NK-92 treated with Interleukin-12 subunit alpha and Interleukin-12 subunit beta, amount 100 ng/mL, for 24 hours (cell line): Measurements from ENCODE around the gene SHISA2.

Source experiments
- DNase-seq: peaks from one replicate; lab custom pipeline; 2025; lab: John Stamatoyannopoulos, UW

SHISA2 gene

GRCh38 chr13:26048741-26049140, 3.1 kb downstream of the SHISA2 start:
- DNase-seq = no peak

- no peak for DNase-seq
Observed at GRCh38 chr13:26047040-26047439, 4.8 kb downstream of the SHISA2 start.

DNA sequence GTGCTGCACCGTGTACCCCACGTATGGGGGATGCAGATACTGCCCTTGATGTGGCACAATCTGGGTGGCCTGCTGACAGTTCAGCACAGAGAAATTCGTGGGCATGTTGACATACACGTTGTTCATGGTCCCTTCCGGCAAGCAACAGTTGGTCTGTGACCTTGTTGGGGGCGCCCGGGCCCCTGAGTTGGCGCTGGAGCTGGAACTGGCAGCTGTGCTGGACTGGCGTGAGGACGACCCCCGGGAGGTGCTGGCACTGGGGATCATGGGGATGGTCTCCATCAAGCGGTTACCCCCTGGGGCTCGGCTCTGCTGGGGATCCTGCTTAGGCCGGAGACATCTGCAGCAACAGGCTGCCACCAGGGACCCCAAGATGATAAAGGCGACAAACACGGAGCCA, 5.2 kb downstream of the SHISA2 start:
- no peak for DNase-seq

DNA sequence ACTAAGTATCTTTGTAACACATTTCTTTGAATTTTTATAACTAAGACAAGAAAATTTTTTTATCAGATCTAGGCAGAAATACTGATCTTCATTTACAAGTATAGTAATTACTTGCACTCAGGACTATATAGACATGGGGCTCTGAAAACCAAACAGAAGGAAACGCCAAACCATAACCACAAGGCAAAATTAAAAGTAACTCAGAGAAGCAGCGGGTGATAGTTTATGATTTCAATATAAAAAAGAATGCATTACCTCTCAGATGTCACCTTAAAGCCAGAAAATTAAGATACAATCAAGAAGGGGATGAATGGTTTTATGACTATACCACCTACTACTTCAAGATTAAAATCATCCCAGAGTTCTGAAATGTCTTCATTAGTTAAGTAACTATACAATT, 6.7 kb downstream of the SHISA2 start:
- no peak for DNase-seq

- DNase-seq = no peak
Observed at GRCh38 chr13:26042785-26043184, 9.0 kb downstream of the SHISA2 start.

GRCh38 chr13:26041444-26041843, 10.4 kb downstream of the SHISA2 start:
- DNase-seq = no peak

- no peak for DNase-seq
Observed at GRCh38 chr13:26038931-26039475, 12.8 kb downstream of the SHISA2 start.

DNA sequence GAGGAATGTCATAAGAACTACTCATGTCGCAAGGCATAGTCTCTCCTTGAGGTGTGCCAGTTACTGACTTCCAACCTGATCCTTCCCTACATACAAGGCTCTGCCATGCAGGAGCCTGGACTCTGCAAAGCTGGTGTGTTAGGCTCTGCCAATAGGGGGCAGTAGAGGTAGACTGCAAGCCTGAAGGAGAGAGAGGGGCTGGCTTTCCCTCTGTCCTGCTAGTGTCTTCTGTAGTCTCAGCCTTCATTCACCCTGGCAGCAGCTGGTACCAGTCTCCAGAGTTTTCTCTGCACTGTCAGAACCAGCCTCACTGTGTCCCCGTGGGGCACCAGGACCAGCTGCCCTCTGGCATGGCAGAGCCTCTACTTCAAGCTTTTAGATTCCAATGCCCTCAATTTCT, 14.5 kb downstream of the SHISA2 start:
- no peak for DNase-seq

- no peak for DNase-seq
Observed at GRCh38 chr13:26036383-26036782, 15.4 kb downstream of the SHISA2 start.

DNA sequence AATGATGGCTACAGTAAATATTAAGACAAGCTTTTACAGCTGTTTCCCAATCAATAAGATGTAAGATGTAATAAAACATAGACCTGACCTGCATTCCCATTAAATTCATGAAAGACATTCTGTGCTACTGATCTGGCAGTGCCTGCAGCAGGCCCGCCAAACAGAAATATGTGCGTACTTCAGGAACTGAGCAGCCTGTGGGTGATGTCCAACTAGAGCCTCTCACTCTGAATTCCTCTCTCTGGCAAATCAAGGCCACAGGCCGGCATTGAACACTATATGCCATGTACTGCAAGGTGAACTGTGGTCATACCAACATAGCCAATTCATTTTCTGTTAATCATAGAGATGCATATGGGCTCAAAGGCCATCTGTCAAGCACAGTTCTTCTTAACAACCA, 17.8 kb downstream of the SHISA2 start:
- no peak for DNase-seq

DNA sequence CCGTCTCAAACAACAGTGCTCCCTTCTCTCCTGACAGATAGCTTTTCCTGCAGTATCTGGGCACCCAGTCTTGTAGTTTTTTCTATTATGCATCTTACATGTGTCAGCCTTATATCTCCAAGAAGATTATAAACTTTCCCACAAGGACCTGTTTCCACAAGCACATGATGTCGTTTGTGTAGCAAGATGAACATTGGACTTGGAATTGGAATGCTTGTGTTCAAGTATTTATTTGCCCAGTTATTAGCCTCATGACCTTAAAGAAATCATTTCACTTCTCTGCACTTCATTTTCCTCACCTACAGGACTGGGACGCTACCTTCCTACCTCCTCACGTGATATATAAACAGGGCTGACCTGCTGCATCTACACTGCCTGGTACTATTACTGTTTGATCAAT, 21.5 kb downstream of the SHISA2 start:
- no peak for DNase-seq

DNA sequence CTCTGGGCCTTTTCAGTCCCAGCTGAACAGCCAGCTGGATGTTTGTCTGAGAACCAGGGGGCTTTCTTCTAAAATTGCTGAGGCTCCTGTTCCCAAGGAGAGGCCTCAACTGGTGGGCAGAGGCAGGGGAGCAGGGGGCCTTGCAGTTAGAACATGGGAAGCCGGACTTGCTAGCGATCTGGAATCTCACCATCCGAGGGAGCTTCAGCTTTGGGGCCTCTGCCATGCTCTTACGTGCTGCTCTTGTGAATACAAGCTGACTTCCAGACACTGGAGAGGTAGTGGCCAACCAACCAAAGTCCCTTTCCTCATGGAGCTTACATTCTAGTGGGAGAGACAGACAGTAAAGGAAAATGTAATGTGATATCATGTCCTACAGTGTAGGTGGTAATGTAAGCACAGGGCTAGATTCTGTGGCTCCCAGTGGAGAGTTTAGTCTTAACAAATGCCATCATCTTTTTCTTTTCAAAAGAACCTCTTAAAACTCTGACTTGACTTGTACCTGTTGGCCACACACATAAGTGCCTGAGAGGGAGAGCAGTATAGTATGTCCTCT, 22.2 kb downstream of the SHISA2 start:
- DNase-seq = no peak

- DNase-seq = no peak
Observed at GRCh38 chr13:26026211-26026610, 25.6 kb downstream of the SHISA2 start.

- no peak for DNase-seq
Observed at GRCh38 chr13:26025771-26026170, 26.0 kb downstream of the SHISA2 start.

DNA sequence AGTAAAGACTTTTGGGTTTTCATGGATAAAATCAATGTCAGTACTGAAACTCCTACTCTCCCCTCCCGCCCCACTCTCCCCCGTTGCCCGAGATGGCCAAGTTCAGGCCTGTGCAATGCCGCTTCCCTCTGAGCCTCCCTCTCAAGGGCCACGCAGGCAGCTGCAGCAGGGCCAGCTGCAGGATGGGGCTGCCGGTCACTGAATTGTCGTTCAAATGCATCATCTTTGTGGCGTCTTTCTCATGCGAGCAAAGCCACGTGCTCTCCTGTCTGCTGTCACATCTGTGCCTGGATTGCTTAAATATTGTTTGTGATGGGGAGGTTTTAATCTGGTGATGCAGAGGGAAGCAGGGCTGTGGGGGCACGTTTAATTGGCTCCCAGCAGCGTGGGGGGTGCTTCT, 26.6 kb downstream of the SHISA2 start:
- no peak for DNase-seq

DNA sequence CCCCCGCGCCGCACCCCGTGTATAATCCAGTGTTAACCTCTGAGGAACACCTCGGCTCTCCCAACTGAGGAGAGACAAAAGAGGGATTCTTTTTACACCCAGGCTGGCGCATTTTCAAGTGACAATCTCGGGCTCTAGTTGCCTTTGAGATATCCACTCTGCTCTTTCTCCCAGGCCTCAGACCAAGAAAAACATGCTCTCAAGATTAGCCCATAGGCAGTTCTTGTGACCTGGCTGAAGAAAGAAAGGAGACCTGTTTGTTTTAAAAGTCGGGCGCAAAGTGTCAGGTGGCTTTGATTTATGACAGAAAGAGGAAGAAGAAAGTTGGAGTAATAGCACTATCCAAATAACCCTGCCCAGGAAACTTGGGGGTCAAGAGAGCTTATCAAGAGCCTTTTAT, 27.3 kb downstream of the SHISA2 start:
- DNase-seq = no peak

DNA sequence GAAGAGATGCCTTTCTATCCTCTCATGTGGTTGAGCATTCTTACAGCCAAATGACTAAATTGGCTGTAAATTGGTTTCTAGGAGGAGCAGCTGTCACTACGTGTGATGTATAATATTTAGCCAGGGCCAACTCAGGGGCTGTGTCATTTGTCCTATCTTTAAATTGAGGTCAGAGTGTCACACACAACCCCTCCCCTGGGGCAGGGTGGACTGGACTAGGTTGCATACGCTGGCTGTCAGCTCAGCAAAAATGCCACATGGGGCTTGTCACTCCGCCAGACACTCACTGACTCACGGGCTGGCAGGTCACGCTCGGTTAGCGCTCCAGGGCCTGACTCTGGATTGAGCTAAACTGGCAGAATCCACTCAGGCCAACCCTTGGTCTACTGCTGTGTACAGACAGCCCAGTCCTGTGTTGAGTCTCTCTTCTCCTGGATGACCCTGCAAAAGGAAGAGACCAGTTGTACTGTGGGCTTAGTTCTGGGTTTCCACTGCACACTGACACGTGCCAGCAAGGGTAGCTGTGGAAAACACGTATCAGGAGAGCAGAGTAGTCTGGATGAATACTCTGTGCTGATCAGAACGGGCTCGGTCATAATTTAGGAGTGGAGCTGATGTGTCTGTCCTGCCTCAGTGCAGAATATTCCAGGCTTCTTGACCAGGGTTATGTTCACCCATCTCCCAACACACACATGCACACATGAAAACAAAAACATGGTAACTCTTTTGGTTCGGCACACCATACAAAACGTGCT, 29.1 kb downstream of the SHISA2 start:
- no peak for DNase-seq

DNA sequence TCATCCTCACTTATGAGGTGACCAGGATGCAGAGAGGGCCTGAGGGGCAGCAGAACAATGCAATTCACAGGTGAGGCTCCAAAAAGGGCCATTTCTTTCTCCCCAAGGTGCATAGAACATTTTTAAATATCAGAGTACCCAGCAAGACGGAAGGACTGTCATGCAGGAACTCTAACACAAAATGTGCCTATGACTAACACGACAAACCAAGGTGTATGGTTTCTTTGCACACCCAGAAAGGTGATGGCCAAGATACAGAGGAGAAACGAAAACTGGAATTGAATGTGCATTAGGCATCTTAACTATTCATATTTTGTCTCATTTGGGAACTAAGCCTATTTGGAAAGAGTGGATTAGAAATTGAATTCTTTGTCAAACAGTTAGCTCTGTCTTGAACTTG, 29.9 kb downstream of the SHISA2 start:
- DNase-seq = no peak

GRCh38 chr13:26021516-26021915, 30.3 kb downstream of the SHISA2 start:
- DNase-seq = no peak

GRCh38 chr13:26020891-26021290, 30.9 kb downstream of the SHISA2 start:
- DNase-seq = no peak

DNA sequence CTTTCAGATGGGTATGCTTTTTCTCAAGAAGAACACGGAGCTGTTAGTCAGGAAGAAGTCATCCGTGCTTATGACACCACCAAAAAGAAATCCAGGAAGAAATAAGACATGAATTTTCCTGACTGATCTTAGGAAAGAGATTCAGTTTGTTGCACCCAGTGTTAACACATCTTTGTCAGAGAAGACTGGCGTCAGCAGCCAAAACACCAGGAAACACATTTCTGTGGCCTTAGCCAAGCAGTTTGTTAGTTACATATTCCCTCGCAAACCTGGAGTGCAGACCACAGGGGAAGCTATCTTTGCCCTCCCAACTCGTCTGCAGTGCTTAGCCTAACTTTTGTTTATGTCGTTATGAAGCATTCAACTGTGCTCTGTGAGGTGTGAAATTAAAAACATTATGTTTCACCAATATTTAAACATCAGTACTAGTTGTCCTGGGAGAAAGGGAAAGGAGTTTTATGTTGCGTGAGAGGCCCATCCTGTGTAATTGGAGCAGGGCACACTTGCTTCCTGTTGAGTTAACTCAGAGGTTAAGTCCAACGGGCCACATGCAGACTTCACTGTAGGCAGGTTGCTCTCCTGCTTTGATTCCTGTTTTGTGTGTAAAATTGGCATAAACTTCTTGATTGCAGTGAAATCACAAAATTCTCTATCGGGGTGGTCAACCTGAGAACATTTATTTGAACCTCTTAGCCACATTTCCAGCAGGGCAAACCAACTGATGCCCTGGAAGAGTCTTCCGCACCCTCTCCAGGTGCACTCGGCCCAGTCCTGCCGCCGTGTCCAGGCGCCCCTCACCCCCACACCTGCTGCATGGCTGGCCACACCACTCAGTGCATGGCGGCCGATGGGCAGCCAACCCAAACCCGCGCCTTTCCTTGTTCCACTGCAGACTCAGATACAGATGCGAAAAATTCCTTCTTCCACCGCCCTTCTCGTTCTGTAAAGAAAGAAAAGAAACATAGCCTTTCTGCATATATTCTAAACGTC, 31.6 kb downstream of the SHISA2 start:
- no peak for DNase-seq

- no peak for DNase-seq
Observed at GRCh38 chr13:26019251-26019650, 32.6 kb downstream of the SHISA2 start.
